ENCODE measurements around the gene GOLGA8N. TPM values are rescaled to one million over a fixed set of nuclear protein-coding genes. Genes with fewer than 3 reads are reported as not detected.

The GOLGA8N gene
- total and polyA plus RNA-seq, 2 of the 8 experiments (the other 6 are each of a cell fraction or from before 2014, with no cell fraction given) = 0.54 to 0.99 TPM

- TF ChIP-seq HDAC6 (IDR thresholded peaks at IDR 0.05; ENCODE audit: low read depth, low read length) (no peak), TEAD4 (IDR thresholded peaks at IDR 0.05; ENCODE audit: low read depth, low read length) (peak; percentile 38; the same call in 1 of the 2 replicates), NRF1 (IDR thresholded peaks at IDR 0.05; ENCODE audit: low read depth, low read length) (no peak), RFX5 (IDR thresholded peaks at IDR 0.05; ENCODE audit: borderline replicate concordance, low read depth, low read length) (no peak), CHD2 (IDR thresholded peaks at IDR 0.05; ENCODE audit: low read length) (0 out of 2 replicates have a peak, but pooled peaks have one; percentile 13), EP300 (IDR thresholded peaks at IDR 0.05; ENCODE audit: borderline replicate concordance in 1 of 2, low read depth in 2 of 2, low read length in 2 of 2) (no peak), ASH2L (IDR thresholded peaks at IDR 0.05; ENCODE audit: low read length) (peak; percentile 72), SAP30 (IDR thresholded peaks at IDR 0.05; ENCODE audit: insufficient read depth, insufficient replicate concordance, low read length) (no peak), POU5F1 (IDR thresholded peaks at IDR 0.05; ENCODE audit: low read depth, low read length) (no peak), E2F6 (IDR thresholded peaks at IDR 0.05) (no peak), CREB1 (IDR thresholded peaks at IDR 0.05) (peak; percentile 71), EGR1 (IDR thresholded peaks at IDR 0.05; ENCODE audit: borderline replicate concordance, low read depth, low read length) (peak; percentile 46; the same call in 1 of the 2 replicates), SP2 (IDR thresholded peaks at IDR 0.05; ENCODE audit: low read length) (no peak), SRF (IDR thresholded peaks at IDR 0.05; ENCODE audit: low read depth, low read length) (no peak), TBP (IDR thresholded peaks at IDR 0.05; ENCODE audit: low read depth, low read length) (peak; percentile 87)
Measured at GRCh38 chr15:32641517-32642059, 48.3 kb downstream of the GOLGA8N start, which contains the start of gene SCG5 (continued).

All from H1 (cell line).